KMS-11 (cell line): ENCODE measurements around the gene SLC2A1.
A peak's percentile ranks its signal among the peaks of the same experiment; 100 is the strongest.

ENCODE experiments used
- H2AFZ ChIP-seq: fragments of 200-600 bp; sonication (generic); 2 replicates; pipeline ENCODE4 v1.6.1; 2016; ENCODE audit warnings: antibody characterized with exemption, mixed run types, low read depth
- H3K27ac ChIP-seq: fragments of 200-600 bp; sonication (generic); 2 replicates; pipeline ENCODE4 v1.6.1; 2016; ENCODE audit warnings: mild to moderate bottlenecking, mixed run types
- H3K27me3 ChIP-seq: fragments of 200-600 bp; sonication (generic); 2 replicates; pipeline ENCODE4 v1.6.1; 2017; ENCODE audit warnings: mild to moderate bottlenecking, low read depth, mixed run types, moderate library complexity; ENCODE audit not compliant: insufficient read depth
- H3K36me3 ChIP-seq: fragments of 200-600 bp; sonication (generic); 2 replicates; pipeline ENCODE4 v1.6.1; 2017; ENCODE audit warnings: mild to moderate bottlenecking, mixed run types; ENCODE audit not compliant: insufficient read depth
- H3K4me1 ChIP-seq: fragments of 200-600 bp; sonication (generic); 2 replicates; pipeline ENCODE4 v1.6.1; 2016; ENCODE audit warnings: mild to moderate bottlenecking, low read depth, mixed run types; ENCODE audit not compliant: poor library complexity, severe bottlenecking
- H3K4me2 ChIP-seq: fragments of 200-600 bp; sonication (generic); 2 replicates; pipeline ENCODE4 v1.7.0; 2016; ENCODE audit warnings: mild to moderate bottlenecking, mixed run types
- H3K4me3 ChIP-seq: fragments of 200-600 bp; sonication (generic); IDR thresholded peaks from 2 replicates; pipeline ENCODE4 v1.6.1; 2017; ENCODE audit warnings: low read depth, low read length, mixed read lengths; ENCODE audit not compliant: insufficient read depth
- H3K79me2 ChIP-seq: fragments of 200-600 bp; sonication (generic); 2 replicates; pipeline ENCODE4 v1.6.1; 2016; ENCODE audit warnings: low read depth, mixed run types; ENCODE audit not compliant: insufficient read depth
- H3K9ac ChIP-seq: fragments of 200-600 bp; sonication (generic); 2 replicates; pipeline ENCODE4 v1.6.1; 2016; ENCODE audit warnings: mild to moderate bottlenecking, mixed run types
- H4K20me1 ChIP-seq: fragments of 200-600 bp; sonication (generic); 2 replicates; pipeline ENCODE4 v1.6.1; 2016; ENCODE audit warnings: mild to moderate bottlenecking, mixed run types; ENCODE audit not compliant: insufficient read depth
- CTCF ChIP-seq: fragments of 200-600 bp; sonication (generic); conservative IDR thresholded peaks from 2 replicates; pipeline ENCODE4 v1.6.1; 2017; ENCODE audit warnings: low read depth, mild to moderate bottlenecking, antibody characterized with exemption, low read length, moderate library complexity, mixed read lengths

SLC2A1 gene

DNA sequence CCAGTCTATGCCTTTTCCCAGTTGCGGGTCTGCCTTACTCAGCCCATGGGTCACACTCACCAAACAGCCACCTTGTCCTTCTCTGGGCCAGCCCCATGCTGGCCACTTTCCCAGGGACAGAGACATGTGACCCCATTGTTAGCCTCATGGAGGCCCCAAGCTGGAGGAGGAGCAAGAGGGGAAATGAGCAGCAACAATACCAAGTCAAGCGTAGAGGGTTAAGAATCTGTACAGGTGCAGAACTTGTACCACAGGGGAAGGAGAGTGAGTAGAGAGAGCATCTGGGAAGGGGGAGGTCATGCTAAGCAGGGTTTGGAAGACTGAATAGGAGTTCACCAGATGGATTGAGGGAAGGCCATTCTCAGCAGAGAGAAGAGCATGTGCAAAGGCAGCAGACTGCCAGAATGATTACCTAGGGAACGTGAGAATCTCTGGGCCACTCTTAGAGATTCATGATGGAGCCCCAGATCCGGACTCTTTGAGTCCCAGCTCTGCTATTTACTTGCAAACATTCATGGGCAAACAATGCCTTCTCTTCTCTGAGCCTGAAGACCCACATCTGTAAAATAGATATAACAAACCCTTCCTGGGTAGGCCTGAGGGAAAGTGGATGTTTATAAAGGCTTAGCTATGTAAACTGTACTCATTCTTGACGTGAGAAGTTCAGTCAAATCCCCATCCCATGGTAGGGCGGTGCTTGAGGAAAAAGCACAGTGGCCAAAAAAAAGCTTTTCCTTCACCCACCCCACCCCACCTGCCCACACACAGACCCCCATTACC is 2.8 kb upstream of the SLC2A1 start:
- Histone ChIP-seq H3K4me3 (no peak overlapping the region), H2AFZ (no peak overlapping the region), H3K27me3 (no peaks in the 10 kb centered on the region), H3K36me3 (no peaks in the 10 kb centered on the region), H3K79me2 (peaks cover 13% of the 10 kb centered on the region), H3K27ac (no peak overlapping the region), H3K4me1 (peaks cover 9% of the 10 kb centered on the region), H4K20me1 (peaks cover 4% of the 10 kb centered on the region; the same call in 1 of the 2 replicates), H3K4me2 (no peak overlapping the region), H3K9ac (no peak overlapping the region)
- no peak for TF ChIP-seq CTCF

DNA sequence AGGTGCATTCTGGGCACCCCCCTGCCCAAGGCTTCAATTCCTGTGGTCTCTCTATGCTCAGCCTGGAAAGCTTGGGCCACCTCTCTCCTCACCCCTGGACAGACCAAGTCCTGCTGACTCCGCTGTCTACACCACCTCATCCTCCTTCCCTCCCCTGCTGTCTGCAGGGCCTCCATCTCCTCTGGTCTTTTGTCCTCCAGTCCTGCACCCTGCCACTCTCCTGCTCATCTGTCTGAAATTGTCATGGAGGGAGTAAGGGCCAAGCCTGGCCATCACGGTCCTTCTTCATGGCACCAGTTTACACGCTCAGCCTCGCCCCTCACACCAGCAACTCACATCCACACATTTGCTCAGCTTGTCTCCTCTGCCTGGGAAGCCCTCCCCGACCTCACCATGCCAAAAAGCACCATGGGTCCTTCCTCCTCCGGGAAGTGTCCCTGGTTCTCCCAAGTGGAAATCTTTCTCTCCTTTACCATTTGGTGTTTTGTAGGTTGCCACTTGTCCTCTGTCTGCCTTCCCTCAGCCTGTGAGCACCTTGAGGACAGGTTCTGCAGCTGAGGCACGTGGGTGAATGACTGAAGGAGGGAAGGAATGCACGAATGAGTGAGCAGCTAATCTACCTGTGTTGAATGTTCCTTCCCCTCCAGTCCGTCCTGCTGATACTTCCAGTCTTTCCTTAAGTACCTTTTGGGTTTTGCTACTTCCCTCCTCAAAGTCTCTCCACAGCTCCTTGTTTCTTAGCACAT is 2.1 kb upstream of the SLC2A1 start:
- TF ChIP-seq CTCF, result no peak
- Histone ChIP-seq H3K4me2 (no peak overlapping the region), H3K27ac (no peak overlapping the region), H3K9ac (no peak overlapping the region), H2AFZ (no peak overlapping the region), H3K4me3 (no peak overlapping the region), H4K20me1 (peaks cover 4% of the 10 kb centered on the region; the same call in 1 of the 2 replicates), H3K4me1 (peaks cover 9% of the 10 kb centered on the region), H3K27me3 (no peaks in the 10 kb centered on the region), H3K36me3 (no peaks in the 10 kb centered on the region), H3K79me2 (peaks cover 19% of the 10 kb centered on the region)

- Histone ChIP-seq H3K36me3 (no peaks in the 10 kb centered on the region), H3K27ac (no peak overlapping the region), H3K79me2 (peaks cover 26% of the 10 kb centered on the region), H3K4me3 (no peak overlapping the region), H3K27me3 (no peaks in the 10 kb centered on the region), H3K9ac (no peak overlapping the region), H3K4me1 (peaks cover 9% of the 10 kb centered on the region), H2AFZ (no peak overlapping the region), H4K20me1 (peaks cover 4% of the 10 kb centered on the region; the same call in 1 of the 2 replicates), H3K4me2 (no peak overlapping the region)
- no peak for TF ChIP-seq CTCF
Measured at GRCh38 chr1:42960122-42960390, 1.4 kb upstream of the SLC2A1 start.

GRCh38 chr1:42957880-42958487 is 684 bp downstream of the SLC2A1 start:
- Histone ChIP-seq H2AFZ (peak overlapping the region; percentile 94), H3K79me2 (peaks cover 45% of the 10 kb centered on the region), H3K27ac (peak overlapping the region; percentile 75)

More at GRCh38 chr1:42957880-42958487, 684 bp downstream of the SLC2A1 start:
- no peak overlapping the region for H3K4me3 ChIP-seq
- H3K4me1 ChIP-seq, result peaks cover 10% of the 10 kb centered on the region
- TF ChIP-seq CTCF, result no peak
- no peaks in the 10 kb centered on the region for H3K27me3 ChIP-seq
- no peaks in the 10 kb centered on the region for H3K36me3 ChIP-seq
- H4K20me1 ChIP-seq, result peaks cover 4% of the 10 kb centered on the region; the same call in 1 of the 2 replicates
- peak overlapping the region; percentile 92 for H3K9ac ChIP-seq
- peak overlapping the region; percentile 91 for H3K4me2 ChIP-seq
